Measurements from ENCODE around the gene DNTT. TPM values are rescaled to one million over a fixed set of nuclear protein-coding genes. Genes with fewer than 3 reads are reported as not detected.

DNTT gene
- total RNA-seq, 1 donor from 2014 or later = not detected

DNA sequence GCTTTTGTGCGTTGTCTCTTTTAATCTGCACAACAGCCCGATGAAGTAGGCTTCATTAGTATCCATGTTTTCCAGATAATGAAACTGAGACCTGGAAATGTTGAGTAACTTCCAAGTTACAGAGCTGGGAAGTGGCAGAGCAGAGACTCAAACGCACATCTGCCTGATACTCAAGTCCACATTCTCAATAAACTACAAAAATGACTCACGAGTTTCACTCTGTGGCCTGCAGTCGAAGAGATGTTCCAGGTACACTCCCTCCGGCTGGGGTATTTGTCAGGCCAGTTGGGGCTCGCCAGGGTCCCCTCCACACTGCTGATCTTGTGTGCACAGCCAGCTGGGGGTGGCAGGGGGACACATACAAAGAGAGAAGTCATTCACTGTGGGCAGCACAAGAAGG, 72.2 kb downstream of the DNTT start:
- no peak for DNase-seq (ENCODE audit: low read depth, low spot score)

DNA sequence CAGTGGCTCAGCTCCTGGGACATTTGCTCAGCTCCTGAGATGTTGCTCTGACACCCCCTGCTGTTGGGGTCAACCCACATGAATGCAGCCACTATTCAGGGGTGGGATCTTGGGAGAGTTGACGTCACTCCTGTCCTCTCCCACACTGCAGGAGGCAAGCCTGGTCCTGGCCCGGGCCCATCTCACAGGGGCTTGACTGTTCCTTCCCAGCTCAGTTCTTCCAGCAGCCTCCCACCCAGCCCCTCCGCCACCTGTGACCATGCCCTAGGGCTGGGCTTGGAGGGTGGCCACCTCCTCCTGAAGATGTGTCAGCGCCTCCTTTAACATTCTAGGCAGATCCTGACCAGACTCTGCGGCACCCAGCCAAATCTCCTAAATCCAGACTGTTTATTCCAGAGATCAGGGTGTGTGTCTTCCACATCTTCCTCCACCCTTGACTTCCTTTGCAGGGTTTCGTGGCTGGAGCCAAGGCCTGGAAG, 73.6 kb downstream of the DNTT start:
- DNase-seq (ENCODE audit: low read depth, low spot score) = no peak

DNA sequence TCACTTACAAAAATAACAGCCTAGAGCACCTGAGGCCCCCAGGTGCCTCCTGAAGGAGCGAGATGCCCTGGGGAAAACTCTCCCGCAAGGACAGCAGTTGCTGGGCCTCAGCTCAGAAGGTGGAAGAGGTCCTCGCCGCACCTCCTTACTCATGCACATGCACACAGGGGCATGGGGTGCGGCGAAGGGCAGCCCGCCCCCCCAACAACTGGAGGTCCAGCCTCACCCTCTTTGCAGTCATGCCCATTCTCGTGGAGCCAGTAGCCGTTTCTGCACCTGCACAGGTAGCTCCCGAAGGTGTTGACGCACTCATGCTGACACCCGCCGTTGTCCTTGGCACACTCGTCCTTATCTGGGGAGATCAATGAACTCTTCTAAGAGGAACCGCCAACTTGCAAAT, 74.5 kb downstream of the DNTT start:
- no peak for DNase-seq (ENCODE audit: low read depth, low spot score)

DNA sequence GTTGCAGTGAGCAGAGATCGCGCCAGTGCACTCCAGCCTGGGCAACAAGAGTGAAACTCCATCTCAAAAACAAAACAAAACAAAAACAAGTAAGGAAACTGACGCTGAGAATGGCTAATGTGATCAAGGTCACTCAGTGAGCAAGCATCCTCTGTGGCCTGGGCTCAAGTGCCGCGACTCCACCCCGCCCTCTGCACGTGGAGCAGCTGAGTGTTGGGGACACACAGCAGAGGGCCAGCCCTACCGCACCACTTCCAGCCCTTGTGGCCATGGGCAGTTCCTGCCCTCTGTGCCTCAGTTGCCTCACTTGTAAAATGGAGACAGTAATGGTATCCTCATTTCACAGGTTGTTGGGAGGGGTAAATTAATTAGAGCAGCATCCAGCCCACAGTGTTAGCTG, 75.5 kb downstream of the DNTT start:
- DNase-seq (ENCODE audit: low read depth, low spot score) = no peak

DNA sequence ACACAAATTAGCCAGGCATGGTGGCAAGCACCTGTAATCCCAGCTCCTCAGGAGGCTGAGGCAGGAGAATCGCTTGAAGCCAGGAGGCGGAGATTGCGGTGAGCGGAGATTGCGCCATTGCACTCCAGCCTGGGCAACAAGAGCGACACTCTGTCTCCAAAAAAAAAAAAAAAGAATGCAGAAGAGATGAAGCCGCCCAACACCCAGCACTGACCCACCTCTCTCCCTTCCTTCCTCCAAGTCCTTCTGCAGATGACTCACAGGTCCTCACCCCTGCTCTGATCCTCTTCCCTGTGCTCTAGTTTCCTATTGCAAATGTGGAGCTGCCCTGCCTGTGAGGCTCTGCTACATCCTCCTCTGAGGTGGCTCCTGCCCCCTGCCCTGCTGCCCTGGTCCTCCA, 76.6 kb downstream of the DNTT start:
- no peak for DNase-seq (ENCODE audit: low read depth, low spot score)

DNA sequence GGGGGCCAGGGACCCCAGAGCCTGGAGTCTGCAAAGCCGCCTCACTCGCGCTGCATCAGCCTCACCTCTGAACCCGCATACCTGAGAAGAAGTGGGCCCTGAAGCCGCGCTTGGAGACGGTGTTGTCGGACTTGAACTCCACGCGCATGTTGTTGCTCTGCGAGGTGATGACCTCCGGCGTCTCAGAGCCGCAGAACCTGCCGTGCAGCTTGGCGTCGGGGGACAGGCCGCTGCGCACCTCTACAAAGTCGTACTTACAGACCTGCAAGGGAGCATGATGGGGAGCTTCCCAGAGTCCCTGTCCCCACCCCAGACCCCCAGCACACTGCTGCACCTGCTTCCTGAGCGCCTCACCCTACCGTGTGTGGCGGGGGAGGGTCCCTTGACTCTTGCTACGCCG, 80.3 kb downstream of the DNTT start:
- DNase-seq (ENCODE audit: low read depth, low spot score) = no peak

DNA sequence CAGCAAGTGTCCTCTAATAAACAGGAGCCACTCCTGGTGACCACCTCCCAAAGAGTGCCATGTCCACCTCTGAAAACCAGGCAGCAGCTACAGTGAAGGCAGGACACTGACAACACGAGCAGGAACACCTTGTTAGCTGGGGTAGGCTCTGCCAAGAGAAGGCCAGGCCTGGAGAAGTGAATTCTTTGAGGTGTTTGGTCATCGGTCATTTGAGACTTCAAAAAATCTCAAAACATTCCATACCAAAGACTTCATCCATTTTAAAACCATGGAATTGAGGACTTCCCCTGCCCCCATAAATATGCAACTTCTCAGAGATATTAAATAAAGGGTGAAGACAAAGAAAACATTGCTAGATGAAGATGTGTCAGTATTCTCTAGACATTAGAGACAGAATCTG, 82.9 kb downstream of the DNTT start:
- no peak for DNase-seq (ENCODE audit: low read depth, low spot score)

DNA sequence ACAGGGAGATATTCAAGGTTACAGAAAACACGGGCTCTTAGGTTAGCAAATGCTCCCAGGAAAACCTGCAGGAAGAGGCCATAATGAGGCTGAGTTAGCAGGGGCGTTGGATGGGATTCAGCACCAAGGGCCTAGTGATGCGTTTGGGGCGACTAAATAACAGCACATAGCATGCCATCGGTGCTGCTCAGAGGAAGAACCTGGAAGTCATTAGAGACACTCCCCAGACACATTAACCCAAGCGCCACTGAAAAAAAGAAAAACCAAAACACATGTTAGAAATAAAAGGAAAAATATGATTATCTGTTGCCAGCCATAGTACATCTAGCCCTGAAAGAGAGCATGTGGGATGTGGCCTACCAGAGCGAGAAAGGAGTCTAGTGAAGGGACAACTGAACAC, 83.4 kb downstream of the DNTT start:
- DNase-seq (ENCODE audit: low read depth, low spot score) = no peak

Other genes starting within 250 kb of the DNTT start
- gene ZNF518A, start 174.1 kb upstream of the DNTT start, total RNA-seq = 7.3 and 11.4 TPM in 2 replicates
- not detected in 2 replicates for gene BLNK, start 32.9 kb upstream of the DNTT start, total RNA-seq
- not detected in 2 replicates for gene OPALIN, start 54.6 kb downstream of the DNTT start, total RNA-seq
- gene TLL2, start 209.5 kb downstream of the DNTT start, total RNA-seq = 0.11 and 0.13 TPM in 2 replicates

Data from pulmonary artery endothelial cell (primary cell).